ENCODE results near the gene VEGFA. TPM values are rescaled to one million over a fixed set of nuclear protein-coding genes. Genes with fewer than 3 reads are reported as not detected.

The VEGFA gene
- polyA plus RNA-seq, 1 donor from 2014 or later = 7.3 TPM

- Histone ChIP-seq H3K27me3 (ENCODE audit: insufficient read depth, low read depth, low read length) (no peaks in the 10 kb centered on the region), H3K4me3 (ENCODE audit: low read length) (no peak overlapping the region), H4K20me1 (ENCODE audit: insufficient read depth) (no peaks in the 10 kb centered on the region), H3K9ac (ENCODE audit: low read length) (no peak overlapping the region), H3K36me3 (ENCODE audit: insufficient read depth, low read length) (no peaks in the 10 kb centered on the region), H3K4me2 (ENCODE audit: low read length) (no peak overlapping the region), H3K9me2 (ENCODE audit: insufficient read depth, low read length) (no peaks in the 10 kb centered on the region), H3K27ac (ENCODE audit: low read length) (no peak overlapping the region), H3K9me3 (ENCODE audit: low read length) (no peaks in the 10 kb centered on the region), H3F3A (ENCODE audit: insufficient read depth, low read length, poor library complexity, severe bottlenecking) (no peaks in the 10 kb centered on the region), H3K79me2 (replicated peaks; ENCODE audit: insufficient read depth, low read length) (no peaks in the 10 kb centered on the region), H2AFZ (ENCODE audit: low read depth, low read length) (no peak overlapping the region)
- TF ChIP-seq, protein P1, sequence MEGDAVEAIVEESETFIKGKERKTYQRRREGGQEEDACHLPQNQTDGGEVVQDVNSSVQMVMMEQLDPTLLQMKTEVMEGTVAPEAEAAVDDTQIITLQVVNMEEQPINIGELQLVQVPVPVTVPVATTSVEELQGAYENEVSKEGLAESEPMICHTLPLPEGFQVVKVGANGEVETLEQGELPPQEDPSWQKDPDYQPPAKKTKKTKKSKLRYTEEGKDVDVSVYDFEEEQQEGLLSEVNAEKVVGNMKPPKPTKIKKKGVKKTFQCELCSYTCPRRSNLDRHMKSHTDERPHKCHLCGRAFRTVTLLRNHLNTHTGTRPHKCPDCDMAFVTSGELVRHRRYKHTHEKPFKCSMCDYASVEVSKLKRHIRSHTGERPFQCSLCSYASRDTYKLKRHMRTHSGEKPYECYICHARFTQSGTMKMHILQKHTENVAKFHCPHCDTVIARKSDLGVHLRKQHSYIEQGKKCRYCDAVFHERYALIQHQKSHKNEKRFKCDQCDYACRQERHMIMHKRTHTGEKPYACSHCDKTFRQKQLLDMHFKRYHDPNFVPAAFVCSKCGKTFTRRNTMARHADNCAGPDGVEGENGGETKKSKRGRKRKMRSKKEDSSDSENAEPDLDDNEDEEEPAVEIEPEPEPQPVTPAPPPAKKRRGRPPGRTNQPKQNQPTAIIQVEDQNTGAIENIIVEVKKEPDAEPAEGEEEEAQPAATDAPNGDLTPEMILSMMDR (IDR thresholded peaks at IDR 0.05; ENCODE audit: poor library complexity, severe bottlenecking) = no peak
- TF ChIP-seq REST (IDR thresholded peaks at IDR 0.05; ENCODE audit: borderline replicate concordance) (no peak), TAF1 (IDR thresholded peaks at IDR 0.05; ENCODE audit: low read depth) (no peak), RAD21 (conservative IDR thresholded peaks at IDR 0.05) (no peak), EP300 (conservative IDR thresholded peaks at IDR 0.05; ENCODE audit: poor library complexity, severe bottlenecking) (no peak), EZH2 (IDR thresholded peaks at IDR 0.05; ENCODE audit: borderline replicate concordance, insufficient read depth, low read length, poor library complexity, severe bottlenecking) (no peak), POLR2AphosphoS5 (IDR thresholded peaks at IDR 0.05) (no peak), MXI1 (conservative IDR thresholded peaks at IDR 0.05; ENCODE audit: poor library complexity, severe bottlenecking) (no peak), SMC3 (conservative IDR thresholded peaks at IDR 0.05; ENCODE audit: poor library complexity) (no peak)
Measured at GRCh38 chr6:43807228-43808061, 37.4 kb downstream of the VEGFA start.

- Histone ChIP-seq H3K4me2 (ENCODE audit: low read length) (no peak overlapping the region), H3K4me3 (ENCODE audit: low read length) (no peak overlapping the region), H3K36me3 (ENCODE audit: insufficient read depth, low read length) (no peaks in the 10 kb centered on the region), H3F3A (ENCODE audit: insufficient read depth, low read length, poor library complexity, severe bottlenecking) (no peaks in the 10 kb centered on the region), H3K9ac (ENCODE audit: low read length) (no peak overlapping the region), H3K9me2 (ENCODE audit: insufficient read depth, low read length) (no peaks in the 10 kb centered on the region), H3K79me2 (replicated peaks; ENCODE audit: insufficient read depth, low read length) (no peaks in the 10 kb centered on the region), H3K9me3 (ENCODE audit: low read length) (no peaks in the 10 kb centered on the region), H4K20me1 (ENCODE audit: insufficient read depth) (no peaks in the 10 kb centered on the region), H3K27me3 (ENCODE audit: insufficient read depth, low read depth, low read length) (no peaks in the 10 kb centered on the region), H2AFZ (ENCODE audit: low read depth, low read length) (no peak overlapping the region), H3K27ac (ENCODE audit: low read length) (no peak overlapping the region)
- TF ChIP-seq TAF1 (IDR thresholded peaks at IDR 0.05; ENCODE audit: low read depth) (no peak), EZH2 (IDR thresholded peaks at IDR 0.05; ENCODE audit: borderline replicate concordance, insufficient read depth, low read length, poor library complexity, severe bottlenecking) (no peak), REST (IDR thresholded peaks at IDR 0.05; ENCODE audit: borderline replicate concordance) (no peak), EP300 (conservative IDR thresholded peaks at IDR 0.05; ENCODE audit: poor library complexity, severe bottlenecking) (no peak), SMC3 (conservative IDR thresholded peaks at IDR 0.05; ENCODE audit: poor library complexity) (no peak), POLR2AphosphoS5 (IDR thresholded peaks at IDR 0.05) (no peak), RAD21 (conservative IDR thresholded peaks at IDR 0.05) (no peak), MXI1 (conservative IDR thresholded peaks at IDR 0.05; ENCODE audit: poor library complexity, severe bottlenecking) (no peak)
- TF ChIP-seq, protein P1 (IDR thresholded peaks at IDR 0.05; ENCODE audit: poor library complexity, severe bottlenecking) = no peak
Measured at GRCh38 chr6:43808412-43808811, 38.4 kb downstream of the VEGFA start.

Data from neural cell (in vitro differentiated cells).